ENCODE measurements around the gene DPYD. TPM values are rescaled to one million over a fixed set of nuclear protein-coding genes. Genes with fewer than 3 reads are reported as not detected.

DPYD gene
- total and polyA plus RNA-seq, 4 experiments from 2014 or later = 49.7 to 58.4 (median 51.9) TPM

DNA sequence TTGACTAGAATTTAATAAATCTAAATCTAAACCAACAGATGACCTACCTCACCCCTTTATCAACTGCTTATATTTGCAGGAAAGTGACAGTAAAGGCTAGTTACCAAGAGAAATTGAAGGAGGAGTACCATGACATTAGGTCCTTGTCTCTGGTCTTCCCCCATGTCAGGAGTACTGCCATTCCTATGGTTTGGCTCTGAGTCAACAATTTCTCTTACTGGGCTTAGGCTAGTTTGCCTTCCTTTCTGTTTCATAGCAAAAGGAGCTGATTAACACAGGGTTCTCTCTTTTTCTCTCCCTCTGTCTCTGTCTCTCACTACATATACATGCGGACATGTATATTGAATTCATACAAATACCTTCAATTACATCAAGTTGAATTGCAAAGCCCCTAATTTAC is 579.9 kb downstream of the DPYD start:
- POLR2A ChIA-PET (ENCODE audit: partially characterized antibody) = no interaction called here
- DNase-seq = no peak

DNA sequence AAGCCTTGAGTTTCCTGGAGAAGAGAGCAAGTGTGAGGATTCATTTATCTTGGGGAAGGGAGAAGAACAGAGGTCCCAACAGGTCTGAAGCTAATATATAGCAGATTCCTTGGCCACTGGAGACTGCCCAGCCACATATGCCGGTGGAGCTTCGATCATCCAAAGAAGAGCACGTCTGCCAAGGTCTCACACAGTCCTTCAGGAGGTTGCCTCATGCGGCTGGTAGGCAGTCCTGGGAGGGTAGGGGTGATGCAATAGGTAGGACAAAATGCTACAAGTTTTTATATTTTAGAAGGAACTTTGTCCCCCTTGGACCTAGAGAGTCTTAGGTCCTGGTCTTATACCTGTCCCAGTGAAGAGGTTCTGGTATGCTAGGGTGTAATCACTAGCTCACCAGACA is 582.5 kb downstream of the DPYD start:
- CTCF ChIA-PET (ENCODE audit: partially characterized antibody) = no interaction called here
- no peaks in the 10 kb centered on the region for H3K27me3 ChIP-seq (ENCODE audit: insufficient read depth, low read length)
- peaks cover 14 to 31% of the 10 kb centered on the region in 2 donors for H3K36me3 Mint-ChIP-seq
- H3K27me3 Mint-ChIP-seq = no peaks in the 10 kb centered on the region
- POLR2A ChIA-PET (ENCODE audit: partially characterized antibody) = no interaction called here
- no peaks in the 10 kb centered on the region for H3K9me3 ChIP-seq (ENCODE audit: control insufficient read depth in 1 of 2, low read length in 2 of 2)
- DNase-seq = no peak
- no peaks in the 10 kb centered on the region for H3K4me1 ChIP-seq (ENCODE audit: insufficient read depth, low read length)
- H3K9me3 Mint-ChIP-seq = no peaks in the 10 kb centered on the region
- H3K36me3 ChIP-seq (ENCODE audit: insufficient read depth, low read length) = no peaks in the 10 kb centered on the region
- no peak overlapping the region for H3K27ac Mint-ChIP-seq
- no peak overlapping the region for H3K27ac ChIP-seq (ENCODE audit: low read depth, low read length)
- no peak overlapping the region for H3K4me3 ChIP-seq (ENCODE audit: low read length in 2 of 2)
- H3K4me3 Mint-ChIP-seq = peak overlapping the region in 1 of 8 donors; percentile 14
- H3K4me1 Mint-ChIP-seq = no peaks in the 10 kb centered on the region
- intact Hi-C loops (cut with micrococcal nuclease) = no loop called here

More for the DNA sequence above, 579.9 kb downstream of the DPYD start:
- H3K9me3 Mint-ChIP-seq = no peaks in the 10 kb centered on the region
- Histone ChIP-seq H3K4me1 (ENCODE audit: insufficient read depth, low read length) (no peaks in the 10 kb centered on the region), H3K36me3 (ENCODE audit: insufficient read depth, low read length) (no peaks in the 10 kb centered on the region), H3K27me3 (ENCODE audit: insufficient read depth, low read length) (no peaks in the 10 kb centered on the region), H3K27ac (ENCODE audit: low read depth, low read length) (no peak overlapping the region), H3K9me3 (ENCODE audit: control insufficient read depth in 1 of 2, low read length in 2 of 2) (no peaks in the 10 kb centered on the region), H3K4me3 (ENCODE audit: low read length in 2 of 2) (no peak overlapping the region)
- no peak overlapping the region for H3K4me3 Mint-ChIP-seq
- no peaks in the 10 kb centered on the region for H3K4me1 Mint-ChIP-seq
- H3K36me3 Mint-ChIP-seq = peaks cover 12 to 34% of the 10 kb centered on the region in 2 donors
- intact Hi-C loops (cut with micrococcal nuclease) = no loop called here
- H3K27ac Mint-ChIP-seq = no peak overlapping the region
- no peaks in the 10 kb centered on the region for H3K27me3 Mint-ChIP-seq
- CTCF ChIA-PET (ENCODE audit: partially characterized antibody) = no interaction called here

DNA sequence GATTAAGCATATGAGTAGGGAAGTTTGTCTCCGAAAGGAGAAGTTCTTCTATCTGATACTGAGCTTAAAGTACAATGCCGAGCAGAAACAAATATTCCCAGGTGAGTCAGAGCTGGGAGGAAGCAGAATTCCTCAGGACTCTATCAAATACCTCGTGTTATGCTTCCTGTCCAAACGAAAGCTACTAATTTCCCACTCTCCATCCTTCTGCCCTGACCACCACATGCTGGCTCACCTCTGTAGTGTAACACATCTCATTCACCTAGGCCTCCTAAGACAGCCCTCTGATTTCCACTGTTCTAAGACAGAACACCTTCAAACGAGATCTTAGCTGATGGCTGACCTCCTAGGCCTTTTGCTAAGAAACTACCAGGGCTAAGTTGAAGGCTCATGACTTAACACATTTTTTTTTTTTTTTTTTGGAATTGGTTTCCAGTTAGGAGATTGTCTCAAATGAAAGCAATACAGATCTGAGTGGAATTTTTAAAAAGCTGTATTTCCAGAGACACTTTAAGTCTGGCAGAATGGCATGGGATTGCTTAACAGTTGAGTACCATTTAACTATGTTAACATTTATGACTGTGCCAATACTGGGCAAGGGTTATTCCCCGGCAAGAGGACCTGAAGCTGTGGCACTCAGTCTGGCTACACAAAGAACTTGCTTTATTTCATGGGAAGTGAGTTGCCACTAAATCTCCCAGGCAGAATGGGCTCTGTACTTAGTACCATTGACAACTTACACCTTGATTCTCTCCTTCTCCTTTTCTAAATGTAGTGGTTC is 583.4 kb downstream of the DPYD start:
- DNase-seq = no peak
- Histone ChIP-seq H3K9me3 (ENCODE audit: control insufficient read depth in 1 of 2, low read length in 2 of 2) (no peaks in the 10 kb centered on the region), H3K4me3 (ENCODE audit: low read length in 2 of 2) (no peak overlapping the region), H3K27me3 (ENCODE audit: insufficient read depth, low read length) (no peaks in the 10 kb centered on the region), H3K4me1 (ENCODE audit: insufficient read depth, low read length) (no peaks in the 10 kb centered on the region), H3K27ac (ENCODE audit: low read depth, low read length) (no peak overlapping the region), H3K36me3 (ENCODE audit: insufficient read depth, low read length) (no peaks in the 10 kb centered on the region)
- intact Hi-C loops (cut with micrococcal nuclease) = no loop called here
- no peaks in the 10 kb centered on the region for H3K9me3 Mint-ChIP-seq
- H3K27ac Mint-ChIP-seq = peak overlapping the region in 1 of 7 donors; percentile 19
- ChIA-PET CTCF (ENCODE audit: partially characterized antibody) (no interaction called here), POLR2A (ENCODE audit: partially characterized antibody) (no interaction called here)
- H3K4me1 Mint-ChIP-seq = no peaks in the 10 kb centered on the region
- no peak overlapping the region for H3K4me3 Mint-ChIP-seq
- no peaks in the 10 kb centered on the region for H3K27me3 Mint-ChIP-seq
- peaks cover 14 to 26% of the 10 kb centered on the region in 2 donors for H3K36me3 Mint-ChIP-seq

DNA sequence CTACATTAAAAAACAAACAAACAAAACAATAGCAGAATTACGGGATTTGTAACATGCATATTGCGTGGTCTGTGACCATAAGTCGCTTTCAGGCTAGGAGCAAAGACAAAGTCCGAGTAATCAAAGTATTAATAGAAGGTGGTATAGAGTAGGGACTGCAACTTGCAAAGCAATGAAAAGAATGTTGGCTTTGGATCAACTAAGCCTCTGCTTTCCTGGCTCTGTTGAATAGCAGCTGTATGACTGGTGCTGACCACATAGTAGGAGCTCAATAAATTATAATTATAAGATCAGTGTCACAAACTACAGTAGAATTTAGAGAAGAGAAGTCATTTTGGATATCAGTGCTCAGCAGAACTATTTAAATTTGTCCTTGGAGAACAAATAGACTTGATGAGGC is 586.4 kb downstream of the DPYD start:
- intact Hi-C loops (cut with micrococcal nuclease) = no loop called here
- Histone ChIP-seq H3K36me3 (ENCODE audit: insufficient read depth, low read length) (no peaks in the 10 kb centered on the region), H3K9me3 (ENCODE audit: control insufficient read depth in 1 of 2, low read length in 2 of 2) (no peaks in the 10 kb centered on the region), H3K4me3 (ENCODE audit: low read length in 2 of 2) (no peak overlapping the region), H3K4me1 (ENCODE audit: insufficient read depth, low read length) (no peaks in the 10 kb centered on the region), H3K27ac (ENCODE audit: low read depth, low read length) (no peak overlapping the region), H3K27me3 (ENCODE audit: insufficient read depth, low read length) (no peaks in the 10 kb centered on the region)
- H3K4me3 Mint-ChIP-seq = no peak overlapping the region
- no peak for DNase-seq
- peaks cover 7 to 20% of the 10 kb centered on the region in 2 donors for H3K36me3 Mint-ChIP-seq
- ChIA-PET POLR2A (ENCODE audit: partially characterized antibody) (no interaction called here), CTCF (ENCODE audit: partially characterized antibody) (no interaction called here)
- H3K9me3 Mint-ChIP-seq = no peaks in the 10 kb centered on the region
- H3K27me3 Mint-ChIP-seq = no peaks in the 10 kb centered on the region
- H3K27ac Mint-ChIP-seq = peak overlapping the region in 1 of 7 donors; percentile 83
- no peaks in the 10 kb centered on the region for H3K4me1 Mint-ChIP-seq

DNA sequence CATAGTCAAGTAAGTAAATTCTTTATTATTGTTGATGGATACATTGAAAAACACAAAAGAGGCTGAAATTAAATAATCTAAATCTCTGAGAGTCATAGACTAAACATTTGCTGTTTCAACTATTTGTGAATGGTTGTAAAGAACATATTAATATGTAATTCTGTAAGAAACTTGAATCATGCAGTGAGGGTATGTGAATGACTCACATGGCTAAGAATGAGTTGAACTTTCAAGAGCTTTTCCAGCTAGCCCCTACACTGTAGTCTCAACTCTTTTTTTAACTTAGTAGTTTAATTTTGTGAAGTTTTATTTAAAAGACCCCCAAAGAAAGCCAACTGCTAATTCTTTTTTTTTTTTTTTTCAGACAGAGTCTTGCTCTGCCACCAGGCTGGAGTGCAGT is 588.1 kb downstream of the DPYD start:
- H3K27me3 Mint-ChIP-seq = no peaks in the 10 kb centered on the region
- Histone ChIP-seq H3K4me3 (ENCODE audit: low read length in 2 of 2) (no peak overlapping the region), H3K36me3 (ENCODE audit: insufficient read depth, low read length) (no peaks in the 10 kb centered on the region), H3K27me3 (ENCODE audit: insufficient read depth, low read length) (no peaks in the 10 kb centered on the region), H3K4me1 (ENCODE audit: insufficient read depth, low read length) (no peaks in the 10 kb centered on the region), H3K9me3 (ENCODE audit: control insufficient read depth in 1 of 2, low read length in 2 of 2) (no peaks in the 10 kb centered on the region), H3K27ac (ENCODE audit: low read depth, low read length) (no peak overlapping the region)
- intact Hi-C loops (cut with micrococcal nuclease) = no loop called here
- ChIA-PET CTCF (ENCODE audit: partially characterized antibody) (no interaction called here), POLR2A (ENCODE audit: partially characterized antibody) (no interaction called here)
- no peak overlapping the region for H3K4me3 Mint-ChIP-seq
- DNase-seq = no peak
- no peak overlapping the region for H3K27ac Mint-ChIP-seq
- H3K36me3 Mint-ChIP-seq = peaks cover 3 to 9% of the 10 kb centered on the region in 2 donors
- no peaks in the 10 kb centered on the region for H3K4me1 Mint-ChIP-seq
- no peaks in the 10 kb centered on the region for H3K9me3 Mint-ChIP-seq

DNA sequence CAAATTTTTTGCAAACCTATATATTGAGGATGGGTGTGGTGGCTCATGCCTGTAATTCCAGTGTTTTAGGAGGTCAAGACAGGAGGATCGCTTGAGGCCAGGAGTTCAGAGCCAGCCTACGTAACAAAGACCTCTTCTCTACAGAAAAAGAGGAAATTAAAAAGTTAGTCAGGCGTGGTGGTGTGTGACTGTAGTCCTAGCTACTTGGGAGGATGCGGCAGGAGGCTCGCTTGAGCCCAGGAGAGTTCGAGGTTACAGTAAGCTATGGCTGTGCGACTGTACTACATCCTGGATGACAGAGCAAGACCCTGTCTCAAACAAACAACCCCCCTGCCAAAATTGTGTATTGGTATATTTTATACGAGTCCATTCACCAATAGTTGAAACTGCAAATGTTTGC is 589.7 kb downstream of the DPYD start:
- Mint-ChIP-seq H3K9me3 (no peaks in the 10 kb centered on the region), H3K36me3 (peaks cover 3% of the 10 kb centered on the region in 2 donors), H3K4me3 (no peak overlapping the region), H3K27me3 (no peaks in the 10 kb centered on the region), H3K4me1 (peaks cover 0 to 2% (median 0%) of the 10 kb centered on the region in 4 donors), H3K27ac (no peak overlapping the region)
- DNase-seq = no peak
- ChIA-PET CTCF (ENCODE audit: partially characterized antibody) (interaction anchor here (1.2 kb wide), 1 partner anchor 27 kb away, joined by 4 read pairs; no protein-coding TSS in a partner anchor), POLR2A (ENCODE audit: partially characterized antibody) (no interaction called here)
- Histone ChIP-seq H3K4me3 (ENCODE audit: low read length in 2 of 2) (no peak overlapping the region), H3K4me1 (ENCODE audit: insufficient read depth, low read length) (no peaks in the 10 kb centered on the region), H3K36me3 (ENCODE audit: insufficient read depth, low read length) (no peaks in the 10 kb centered on the region), H3K27me3 (ENCODE audit: insufficient read depth, low read length) (no peaks in the 10 kb centered on the region), H3K27ac (ENCODE audit: low read depth, low read length) (no peak overlapping the region), H3K9me3 (ENCODE audit: control insufficient read depth in 1 of 2, low read length in 2 of 2) (no peaks in the 10 kb centered on the region)
- intact Hi-C loops (cut with micrococcal nuclease) = no loop called here

DNA sequence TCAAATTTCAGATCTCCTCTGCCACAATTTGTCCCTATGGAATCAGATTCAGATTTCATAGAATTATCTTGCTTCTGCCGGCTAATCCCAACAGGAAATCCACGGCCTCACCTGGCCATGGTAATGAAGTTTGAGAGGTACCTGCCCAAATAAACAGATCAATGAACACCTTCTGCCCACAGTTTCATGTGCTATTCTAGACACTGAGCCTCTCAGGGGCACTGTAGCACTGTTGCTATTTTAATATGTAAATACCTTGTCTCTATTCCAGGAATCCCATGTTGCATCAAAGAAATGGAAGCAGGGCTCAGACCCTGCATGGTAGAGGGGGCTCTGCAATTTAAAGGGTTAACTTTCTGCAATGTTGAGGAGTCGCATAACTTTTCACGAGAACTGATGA is 606.1 kb downstream of the DPYD start:
- no peaks in the 10 kb centered on the region for H3K36me3 ChIP-seq (ENCODE audit: insufficient read depth, low read length)
- Mint-ChIP-seq H3K27me3 (no peaks in the 10 kb centered on the region), H3K4me3 (no peak overlapping the region), H3K36me3 (peaks cover 8 to 39% of the 10 kb centered on the region in 2 donors), H3K9me3 (peaks cover 0 to 8% (median 2%) of the 10 kb centered on the region in 8 donors), H3K4me1 (peaks cover 0 to 2% (median 0%) of the 10 kb centered on the region in 4 donors), H3K27ac (no peak overlapping the region)
- no peaks in the 10 kb centered on the region for H3K9me3 ChIP-seq (ENCODE audit: control insufficient read depth in 1 of 2, low read length in 2 of 2)
- no peak for DNase-seq
- CTCF ChIA-PET (ENCODE audit: partially characterized antibody) = no interaction called here
- no peak overlapping the region for H3K4me3 ChIP-seq (ENCODE audit: low read length in 2 of 2)
- intact Hi-C loops (cut with micrococcal nuclease) = no loop called here
- H3K27ac ChIP-seq (ENCODE audit: low read depth, low read length) = no peak overlapping the region
- H3K4me1 ChIP-seq (ENCODE audit: insufficient read depth, low read length) = no peaks in the 10 kb centered on the region
- POLR2A ChIA-PET (ENCODE audit: partially characterized antibody) = no interaction called here
- no peaks in the 10 kb centered on the region for H3K27me3 ChIP-seq (ENCODE audit: insufficient read depth, low read length)

Measured in CD4-positive, alpha-beta memory T cell (primary cell).